Peyer's patch (tissue), 4 donors: ENCODE results near the gene SYT14.

Source experiments
- CTCF ChIP-seq, 6 experiments: fragments of 450-650 bp in 4 of 6; fragments of 200-600 bp in 2 of 6; sonication (generic) in 1 of 6; IDR thresholded peaks; one replicate each; pipeline ENCODE4 v1.5.1; 2017 to 2019; ENCODE audit warnings: antibody characterized with exemption in 6 of 6, mild to moderate bottlenecking in 3 of 6, moderate library complexity in 1 of 6
- POLR2A ChIP-seq, 2 donors: fragments of 450-650 bp; IDR thresholded peaks; one replicate each; pipeline ENCODE4 v1.5.1; 2017; ENCODE audit warnings: antibody characterized with exemption in 2 of 2, mild to moderate bottlenecking in 2 of 2, moderate library complexity in 2 of 2

DNA sequence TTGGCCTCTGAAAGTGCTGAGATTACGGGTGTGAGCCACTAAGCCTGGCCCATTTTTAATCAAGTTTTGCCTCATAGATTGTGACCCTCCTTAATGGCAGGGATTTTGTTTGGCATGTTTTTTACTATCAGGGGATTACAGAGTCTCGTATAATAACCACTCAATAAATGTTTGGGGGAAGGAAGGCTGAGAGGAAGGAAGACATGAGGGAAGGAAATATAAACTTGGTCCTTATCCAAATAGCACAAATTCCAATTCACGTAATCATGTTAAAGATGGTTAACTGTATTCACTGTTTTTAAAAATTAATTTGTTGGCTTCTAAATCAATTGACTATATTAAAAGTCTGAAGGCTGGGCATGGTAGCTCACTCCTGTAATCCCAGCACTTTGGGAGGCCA is 263.7 kb downstream of the SYT14 start:
- TF ChIP-seq CTCF (IDR thresholded peaks at IDR 0.05) = no peak
- TF ChIP-seq POLR2A (IDR thresholded peaks at IDR 0.05) = no peak
